ELR (cell line): Measurements from ENCODE around the gene AAMP.
"Not testable (repeated sequence)": the region's sequence is repeated elsewhere in the genome, so short reads cannot be mapped to it uniquely, and the experiment has no call there.

Experiments
- DNase-seq: peaks from one replicate; pipeline ENCODE4 v3.0.0-alpha.2; 2015; ENCODE audit warnings: low read depth

Gene AAMP

GRCh38 chr2:218269900-218270720 is at the start of gene AAMP, which contains the start of gene PNKD:
Gene AAMP (minus strand): TSS chr2:218270137. CDS start chr2:218270086, 51 bp downstream.
Gene PNKD (plus strand): TSS chr2:218270519. CDS start chr2:218270536, 17 bp downstream.
- peak; percentile 100 for DNase-seq

- DNase-seq: no peak
Observed at GRCh38 chr2:218318241-218318640, 48.3 kb upstream of the AAMP start.

- DNase-seq: no peak
Observed at GRCh38 chr2:218317835-218318234, 47.9 kb upstream of the AAMP start.

GRCh38 chr2:218317303-218317630 is 47.3 kb upstream of the AAMP start:
- DNase-seq: no peak

- DNase-seq: no peak
Observed at GRCh38 chr2:218315397-218315796, 45.5 kb upstream of the AAMP start.

- not testable (repeated sequence) for DNase-seq
Observed at GRCh38 chr2:218314764-218315163, 44.8 kb upstream of the AAMP start.

- no peak for DNase-seq
Observed at GRCh38 chr2:218313356-218313755, 43.4 kb upstream of the AAMP start.

GRCh38 chr2:218312267-218312756 is 42.4 kb upstream of the AAMP start:
- no peak for DNase-seq

GRCh38 chr2:218311541-218312266 is 41.8 kb upstream of the AAMP start:
- not testable (repeated sequence) for DNase-seq

- DNase-seq: no peak
Observed at GRCh38 chr2:218310853-218311540, 41.1 kb upstream of the AAMP start.

GRCh38 chr2:218307415-218308090 is 37.6 kb upstream of the AAMP start:
- DNase-seq: no peak

- DNase-seq: no peak
Observed at GRCh38 chr2:218306184-218306920, 36.4 kb upstream of the AAMP start.

- DNase-seq: no peak
Observed at GRCh38 chr2:218305383-218305782, 35.4 kb upstream of the AAMP start.

- DNase-seq: peak; percentile 87
Observed at GRCh38 chr2:218301176-218301819, 31.4 kb upstream of the AAMP start.

GRCh38 chr2:218300141-218300540 is 30.2 kb upstream of the AAMP start:
- DNase-seq: no peak

- no peak for DNase-seq
Observed at GRCh38 chr2:218298314-218298875, 28.5 kb upstream of the AAMP start.

GRCh38 chr2:218296847-218297246 is 26.9 kb upstream of the AAMP start:
- DNase-seq: no peak

- DNase-seq: no peak
Observed at GRCh38 chr2:218296200-218296599, 26.3 kb upstream of the AAMP start.

- no peak for DNase-seq
Observed at GRCh38 chr2:218295029-218295428, 25.1 kb upstream of the AAMP start.

GRCh38 chr2:218294430-218295022 is 24.6 kb upstream of the AAMP start:
- DNase-seq: no peak
